B cell (primary cell): ENCODE measurements around the gene USF1. TPM values are rescaled to one million over a fixed set of nuclear protein-coding genes. Genes with fewer than 3 reads are reported as not detected.

Experiments
- ATAC-seq: fragments of 200-7000 bp; cut with Tn5 transposase; one replicate; pipeline ENCODE4 v1.10.0; 2021; ENCODE audit warnings: low read depth, mild to moderate bottlenecking, moderate number of reproducible peaks, moderate library complexity
- CTCF ChIA-PET: fragments of 350-600 bp; sonication (Branson Sonifier 250); formaldehyde crosslinking; loops from one replicate; lab custom pipeline; 2021; ENCODE audit warnings: antibody characterized with exemption, inconsistent platforms; lab: Charles Lee
- POLR2A ChIA-PET: fragments of 350-600 bp; sonication (Branson Sonifier 250); formaldehyde crosslinking; loops from one replicate; lab custom pipeline; 2021; ENCODE audit warnings: antibody characterized with exemption; lab: Charles Lee
- DNase-seq: peaks from one replicate; pipeline ENCODE4 v3.0.0; 2013
- H2AFZ ChIP-seq: 2 replicates; pipeline ENCODE4 v1.6.1; 2012; ENCODE audit warnings: mild to moderate bottlenecking, low read depth, low read length; ENCODE audit not compliant: insufficient read depth, poor library complexity, severe bottlenecking
- H3K27ac ChIP-seq, 2 donors: 1 replicate in 1 of 2; 2 replicates in 1 of 2; pipeline ENCODE4 v1.5.1; 2012 to 2013; ENCODE audit warnings: low read length in 2 of 2, mild to moderate bottlenecking in 2 of 2, moderate library complexity in 1 of 2
- H3K27me3 ChIP-seq, 4 experiments: fragments of 200-600 bp in 1 of 4; sonication (generic) in 1 of 4; replicated peaks in 1 of 4; 1 replicate in 2 of 4; 2 replicates in 2 of 4; pipeline versions ENCODE4 v1.6.1 to v1.7.0; 2013 to 2016; ENCODE audit warnings: low read length in 3 of 4, mild to moderate bottlenecking in 2 of 4, mixed read lengths in 1 of 4, moderate library complexity in 1 of 4; ENCODE audit not compliant: insufficient read depth in 4 of 4, control insufficient read depth in 3 of 4; ENCODE audit errors: control extremely low read depth in 1 of 4
- H3K36me3 ChIP-seq, 2 experiments: replicated peaks in 1 of 2; 1 replicate in 1 of 2; 2 replicates in 1 of 2; pipeline versions ENCODE4 v1.6.1 to v1.7.1; 2013; ENCODE audit warnings: low read length in 1 of 2; ENCODE audit not compliant: insufficient read depth in 2 of 2, control insufficient read depth in 1 of 2; ENCODE audit errors: control extremely low read depth in 1 of 2, extremely low read depth in 1 of 2
- H3K4me1 ChIP-seq, 2 donors: fragments of 200-600 bp in 1 of 2; sonication (generic) in 1 of 2; 1 replicate in 1 of 2; 2 replicates in 1 of 2; pipeline versions ENCODE4 v1.5.1 to v1.6.1; 2013 to 2017; ENCODE audit warnings: low read length in 2 of 2; ENCODE audit not compliant: control insufficient read depth in 2 of 2, insufficient read depth in 2 of 2
- H3K4me2 ChIP-seq: replicated peaks from 2 replicates; pipeline ENCODE3; 2012; ENCODE audit warnings: mild to moderate bottlenecking, low read depth, low read length; ENCODE audit not compliant: poor library complexity, severe bottlenecking
- H3K4me3 ChIP-seq, 5 experiments: fragments of 200-600 bp in 1 of 5; sonication (generic) in 1 of 5; 1 replicate in 3 of 5; 2 replicates in 2 of 5; pipeline versions ENCODE4 v1.5.1 to v1.7.0; 2011 to 2016; ENCODE audit warnings: low read length in 4 of 5, mild to moderate bottlenecking in 4 of 5, low read depth in 2 of 5, control low read depth in 1 of 5, moderate library complexity in 1 of 5; ENCODE audit not compliant: insufficient read depth in 1 of 5; ENCODE audit errors: control extremely low read depth in 1 of 5, extremely low read depth in 1 of 5
- H3K79me2 ChIP-seq: fragments of 200-600 bp; sonication (generic); one replicate; pipeline ENCODE4 v1.6.0; 2016; ENCODE audit warnings: low read length; ENCODE audit not compliant: control insufficient read depth, insufficient read depth
- H3K9ac ChIP-seq: fragments of 200-600 bp; sonication (generic); 2 replicates; pipeline ENCODE4 v1.6.1; 2017; ENCODE audit warnings: mild to moderate bottlenecking, low read length, moderate library complexity
- H3K9me3 ChIP-seq, 3 donors: one replicate each; pipeline versions ENCODE4 v1.6.1 to v1.7.1; 2013; ENCODE audit warnings: low read length in 2 of 3; ENCODE audit not compliant: control insufficient read depth in 2 of 3, insufficient read depth in 1 of 3; ENCODE audit errors: control extremely low read depth in 1 of 3
- H4K20me1 ChIP-seq: 2 replicates; pipeline ENCODE4 v1.6.0; 2012; ENCODE audit warnings: mild to moderate bottlenecking, low read length; ENCODE audit not compliant: insufficient read depth, control insufficient read depth, poor library complexity, severe bottlenecking
- H3K27ac Mint-ChIP-seq: one replicate; pipeline ENCODE4 v1.8.0; 2021; ENCODE audit warnings: mixed read lengths
- H3K27me3 Mint-ChIP-seq: one replicate; pipeline ENCODE4 v1.8.0; 2021; ENCODE audit warnings: mixed read lengths
- H3K4me1 Mint-ChIP-seq: one replicate; pipeline ENCODE4 v1.8.0; 2021; ENCODE audit warnings: mixed read lengths
- H3K4me3 Mint-ChIP-seq: one replicate; pipeline ENCODE4 v1.8.0; 2021; ENCODE audit warnings: mixed read lengths
- H3K9me3 Mint-ChIP-seq: one replicate; pipeline ENCODE4 v1.8.0; 2022; ENCODE audit warnings: mixed read lengths; ENCODE audit not compliant: insufficient read depth
- CTCF ChIP-seq: fragments of 200-600 bp; IDR thresholded peaks from one replicate; pipeline ENCODE4 v1.8.0; 2022; ENCODE audit warnings: antibody characterized with exemption, mild to moderate bottlenecking
- EZH2 ChIP-seq: IDR thresholded peaks from 2 replicates; pipeline ENCODE4 v1.6.1; 2012; ENCODE audit warnings: borderline replicate concordance, low read depth, mild to moderate bottlenecking, moderate library complexity, low read length; ENCODE audit not compliant: insufficient read depth, poor library complexity, severe bottlenecking
- WGBS: methylation state at CpG from one replicate; pipeline ENCODE4 v1.1.5; 2013; ENCODE audit warnings: missing lambda C conversion rate; ENCODE audit not compliant: insufficient coverage; 5-methylcytosine and 5-hydroxymethylcytosine counted together
- intact Hi-C: fragments of 100-400 bp; cut with micrococcal nuclease; formaldehyde crosslinking; loops from one replicate; pipeline ENCODE4 v1.10.0; 2022
- polyA plus RNA-seq: library from polyadenylated mRNA; depleted of rRNA; stranded (reverse); fragments of >200 nt; gene quantifications from 2 replicates; pipeline ENCODE4 v1.2.3, GENCODE V29; 2012
- total RNA-seq, 2 donors: library from RNA; stranded (reverse); fragments of 120-200 nt in 1 of 2; gene quantifications; 1 replicate in 1 of 2; 2 replicates in 1 of 2; pipeline versions ENCODE4 v1.2.3 to v1.2.4, GENCODE V29; 2013 to 2022

USF1 gene
- total and polyA plus RNA-seq, 2 donors (not counting 1 experiment from before 2014, with no cell fraction given) = 192 to 249 TPM

GRCh38 chr1:161044535-161044907, 1.3 kb downstream of the USF1 start:
- CTCF ChIA-PET = interaction anchor here (1.0 to 10.4 kb wide), 8 partner anchors 9 to 54 kb away, joined by 3 to 127 read pairs (median 16); partner anchors contain the start of genes ARHGAP30, F11R and KLHDC9
- Histone ChIP-seq H3K27ac (peak overlapping the region; percentile 99), H3K36me3 (peaks cover 3 to 63% of the 10 kb centered on the region in 2 experiments), H3K4me3 (peak overlapping the region; percentile 67 to 100 (median 95)), H3K79me2 (peaks cover 53% of the 10 kb centered on the region), H4K20me1 (peaks cover 7% of the 10 kb centered on the region), H3K27me3 (no peaks in the 10 kb centered on the region), H3K4me1 (peaks cover 48 to 75% of the 10 kb centered on the region in 2 donors), H3K4me2 (peak overlapping the region; percentile 92), H3K9ac (peak overlapping the region; percentile 95), H3K9me3 (no peaks in the 10 kb centered on the region), H2AFZ (peak overlapping the region; percentile 19)
- no peaks in the 10 kb centered on the region for H3K27me3 Mint-ChIP-seq
- peak overlapping the region; percentile 100 for H3K27ac Mint-ChIP-seq
- H3K4me1 Mint-ChIP-seq = peaks cover 76% of the 10 kb centered on the region
- POLR2A ChIA-PET = interaction anchor here (0.7 to 5.1 kb wide), 9 partner anchors 18 to 305 kb away, joined by 3 to 108 read pairs (median 11); partner anchors contain the start of genes ARHGAP30, F11R and SLAMF7
- H3K9me3 Mint-ChIP-seq = no peaks in the 10 kb centered on the region
- intact Hi-C loops = loop anchor here (2.0 to 10.0 kb wide), 4 partner anchors 50 to 1120 kb away; partner anchors contain the start of genes COPA, NCSTN, NIT1 and PFDN2
- TF ChIP-seq EZH2 = no peak
- no peak for TF ChIP-seq CTCF
- DNase-seq (no peak), ATAC-seq (peak; percentile 5)
- H3K4me3 Mint-ChIP-seq = peak overlapping the region; percentile 99

- peak overlapping the region in 2 of 5 experiments; percentile 92 to 94 for H3K4me3 ChIP-seq
- H3K27ac Mint-ChIP-seq = peak overlapping the region; percentile 88
- H2AFZ ChIP-seq = no peak overlapping the region
- WGBS = 95% methylated on average over 3 of the region's 5 CpGs
- peaks cover 54 to 78% of the 10 kb centered on the region in 2 donors for H3K4me1 ChIP-seq
- H3K36me3 ChIP-seq = peaks cover 2 to 43% of the 10 kb centered on the region in 2 experiments
- peak overlapping the region; percentile 84 for H3K4me2 ChIP-seq
- ATAC-seq (no peak), DNase-seq (no peak)
- intact Hi-C loops = loop anchor here (2.0 kb wide), 1 partner anchor 19 kb away; the partner anchor contains the start of gene F11R
- H3K9me3 Mint-ChIP-seq = no peaks in the 10 kb centered on the region
- peak overlapping the region; percentile 81 to 94 for H3K27ac ChIP-seq
- ChIA-PET CTCF (interaction anchor here (0.7 to 10.4 kb wide), 11 partner anchors 8 to 195 kb away, joined by 3 to 127 read pairs (median 4); partner anchors contain the start of genes ARHGAP30 and KLHDC9), POLR2A (interaction anchor here (0.6 to 2.2 kb wide), 6 partner anchors 14 to 78 kb away, joined by 4 to 9 read pairs (median 8); partner anchors contain the start of genes ARHGAP30, F11R, NIT1 and PFDN2)
- H3K9me3 ChIP-seq = no peaks in the 10 kb centered on the region
- peak overlapping the region; percentile 79 for H3K4me3 Mint-ChIP-seq
- peaks cover 7% of the 10 kb centered on the region for H4K20me1 ChIP-seq
- no peak for TF ChIP-seq EZH2
- TF ChIP-seq CTCF = no peak
- H3K27me3 ChIP-seq = no peaks in the 10 kb centered on the region
- peaks cover 62% of the 10 kb centered on the region for H3K4me1 Mint-ChIP-seq
- no peak overlapping the region for H3K9ac ChIP-seq
- H3K79me2 ChIP-seq = peaks cover 66% of the 10 kb centered on the region
- H3K27me3 Mint-ChIP-seq = no peaks in the 10 kb centered on the region
Measured at GRCh38 chr1:161039546-161039945, 6.2 kb downstream of the USF1 start.
